GM23338 (cell line): ENCODE data around the gene ANKMY2. TPM values are rescaled to one million over a fixed set of nuclear protein-coding genes. Genes with fewer than 3 reads are reported as not detected.

Experiments used
- ATAC-seq: fragments of 200-7000 bp; cut with Tn5 transposase; 3 replicates; pipeline ENCODE4 v1.9.1; 2020
- DNase-seq: peaks from one replicate; pipeline ENCODE4 v3.0.0-alpha.2; 2015; ENCODE audit warnings: low spot score
- H2AFZ ChIP-seq: fragments of 200-600 bp; sonication (generic); 2 replicates; pipeline ENCODE4 v1.8.0; 2016; ENCODE audit warnings: antibody characterized with exemption, mild to moderate bottlenecking, moderate library complexity
- H3F3A ChIP-seq: fragments of 200-600 bp; sonication (generic); replicated peaks from 2 replicates; pipeline ENCODE4 v1.8.0; 2017; ENCODE audit warnings: antibody characterized with exemption, mixed run types, low read depth
- H3K27ac ChIP-seq: fragments of 200-600 bp; sonication (generic); 2 replicates; pipeline ENCODE4 v1.6.1; 2016; ENCODE audit warnings: low read depth
- H3K27me3 ChIP-seq: fragments of 200-600 bp; sonication (generic); 2 replicates; pipeline ENCODE4 v1.8.0; 2016; ENCODE audit warnings: mild to moderate bottlenecking, mixed run types, moderate library complexity; ENCODE audit not compliant: insufficient read depth
- H3K36me3 ChIP-seq: fragments of 200-600 bp; sonication (generic); 2 replicates; pipeline ENCODE4 v1.8.0; 2016; ENCODE audit warnings: mild to moderate bottlenecking; ENCODE audit not compliant: insufficient read depth
- H3K4me1 ChIP-seq: fragments of 200-600 bp; sonication (generic); 2 replicates; pipeline ENCODE4 v1.8.0; 2016; ENCODE audit warnings: mild to moderate bottlenecking, moderate library complexity; ENCODE audit not compliant: insufficient read depth
- H3K4me2 ChIP-seq: fragments of 200-600 bp; sonication (generic); 2 replicates; pipeline ENCODE4 v1.7.1; 2017; ENCODE audit warnings: mixed run types
- H3K4me3 ChIP-seq: fragments of 200-600 bp; sonication (generic); 2 replicates; pipeline ENCODE4 v1.6.1; 2016; ENCODE audit warnings: mixed run types
- H3K79me2 ChIP-seq: fragments of 200-600 bp; sonication (generic); replicated peaks from 2 replicates; pipeline ENCODE4 v1.8.0; 2017; ENCODE audit warnings: mild to moderate bottlenecking; ENCODE audit not compliant: insufficient read depth
- H3K9me2 ChIP-seq: fragments of 200-600 bp; sonication (generic); 2 replicates; pipeline ENCODE4 v1.8.0; 2017; ENCODE audit not compliant: insufficient read depth
- H4K20me1 ChIP-seq: fragments of 200-600 bp; sonication (generic); replicated peaks from 2 replicates; pipeline ENCODE4 v1.8.0; 2017; ENCODE audit warnings: mild to moderate bottlenecking; ENCODE audit not compliant: insufficient read depth
- H3K27ac Mint-ChIP-seq: 2 replicates; pipeline ENCODE4 v1.8.0; 2020; ENCODE audit warnings: inconsistent platforms, mild to moderate bottlenecking, moderate library complexity, mixed read lengths
- H3K27me3 Mint-ChIP-seq: 3 replicates; pipeline ENCODE4 v1.8.0; 2022; ENCODE audit warnings: low read depth, mild to moderate bottlenecking, moderate library complexity, mixed read lengths, inconsistent platforms; ENCODE audit not compliant: insufficient read depth, poor library complexity
- H3K36me3 Mint-ChIP-seq: 3 replicates; pipeline ENCODE4 v1.8.0; 2021; ENCODE audit warnings: low read depth, mild to moderate bottlenecking, inconsistent platforms, moderate library complexity, mixed read lengths
- H3K4me1 Mint-ChIP-seq: 3 replicates; pipeline ENCODE4 v1.8.0; 2020; ENCODE audit warnings: mild to moderate bottlenecking, inconsistent platforms, mixed read lengths
- H3K4me3 Mint-ChIP-seq: 3 replicates; pipeline ENCODE4 v1.8.0; 2021; ENCODE audit warnings: moderate library complexity, mild to moderate bottlenecking, inconsistent platforms, mixed read lengths
- H3K9me3 Mint-ChIP-seq: 3 replicates; pipeline ENCODE4 v1.8.0; 2020; ENCODE audit warnings: moderate library complexity, mild to moderate bottlenecking, inconsistent platforms, mixed read lengths
- CREB1 ChIP-seq: fragments of 250-450 bp; sonication (Bioruptor Pico); IDR thresholded peaks from 2 replicates; pipeline ENCODE4 v1.5.0; 2020; ENCODE audit warnings: low read depth, mild to moderate bottlenecking, moderate library complexity
- EZH2phosphoT487 ChIP-seq: fragments of 200-600 bp; sonication (generic); IDR thresholded peaks from one replicate; pipeline ENCODE4 v1.8.1; 2018; ENCODE audit warnings: antibody characterized with exemption; ENCODE audit not compliant: unreplicated experiment
- NANOG ChIP-seq: IDR thresholded peaks from 2 replicates; pipeline ENCODE4 v1.6.1; 2016; ENCODE audit warnings: antibody characterized with exemption, borderline replicate concordance
- STAT1 ChIP-seq: IDR thresholded peaks from one replicate; pipeline ENCODE4 v1.6.1; 2016; ENCODE audit warnings: antibody characterized with exemption; ENCODE audit not compliant: unreplicated experiment
- polyA plus RNA-seq: library from polyadenylated mRNA; unstranded; fragments of >200 nt; fragmentation: Nextera tagmentation; extraction: Ambion mirVana; gene quantifications from 2 replicates; pipeline ENCODE4 v1.2.1, GENCODE V29; 2016
- total RNA-seq: library from RNA; depleted of rRNA; stranded (reverse); fragments of >200 nt; shearing (Covaris generic); gene quantifications from 2 replicates; pipeline ENCODE4 v1.2.3, GENCODE V29; 2014
- TF ChIP-seq, protein P1 (sequence below): IDR thresholded peaks from one replicate; pipeline ENCODE4 v1.6.1; 2018; ENCODE audit warnings: antibody characterized with exemption; ENCODE audit not compliant: unreplicated experiment
- TF ChIP-seq, protein P2 (sequence below), 2 experiments: fragments of 200-600 bp in 1 of 2; sonication (generic) in 1 of 2; conservative IDR thresholded peaks; 2 replicates each; pipeline versions ENCODE4 v1.5.1 to v1.6.1; 2016 to 2017; ENCODE audit warnings: antibody characterized with exemption in 2 of 2, low read depth in 2 of 2, mild to moderate bottlenecking in 2 of 2, moderate library complexity in 1 of 2
- TF ChIP-seq, protein P3 (sequence below): fragments of 250-450 bp; sonication (Bioruptor Pico); IDR thresholded peaks from 2 replicates; pipeline ENCODE4 v1.5.0; 2020; ENCODE audit warnings: mild to moderate bottlenecking, moderate library complexity

Gene ANKMY2
- total and polyA plus RNA-seq, 2 experiments from 2014 or later, result 4.4 to 9.5 TPM

DNA sequence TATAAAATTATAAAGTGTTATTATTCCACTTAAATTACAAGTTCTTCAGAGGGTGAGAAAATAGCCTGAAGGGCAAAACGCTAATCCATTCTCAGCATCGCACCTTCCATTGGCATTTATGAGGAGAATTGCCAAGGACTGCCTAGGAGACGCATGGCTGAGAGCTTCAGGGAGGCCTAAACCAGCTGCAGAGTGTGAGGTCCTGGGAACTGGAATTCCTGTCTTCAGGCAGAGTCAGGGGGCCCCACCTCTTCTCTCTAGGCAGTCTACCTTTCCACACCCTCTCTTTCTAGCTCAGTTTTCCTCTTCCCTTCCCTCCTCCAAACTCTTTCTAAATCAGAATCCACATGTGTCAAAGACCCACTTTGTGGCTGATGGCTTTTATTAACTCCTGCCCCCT lies 83.6 kb downstream of the ANKMY2 start (continued):
- TF ChIP-seq, protein P1, sequence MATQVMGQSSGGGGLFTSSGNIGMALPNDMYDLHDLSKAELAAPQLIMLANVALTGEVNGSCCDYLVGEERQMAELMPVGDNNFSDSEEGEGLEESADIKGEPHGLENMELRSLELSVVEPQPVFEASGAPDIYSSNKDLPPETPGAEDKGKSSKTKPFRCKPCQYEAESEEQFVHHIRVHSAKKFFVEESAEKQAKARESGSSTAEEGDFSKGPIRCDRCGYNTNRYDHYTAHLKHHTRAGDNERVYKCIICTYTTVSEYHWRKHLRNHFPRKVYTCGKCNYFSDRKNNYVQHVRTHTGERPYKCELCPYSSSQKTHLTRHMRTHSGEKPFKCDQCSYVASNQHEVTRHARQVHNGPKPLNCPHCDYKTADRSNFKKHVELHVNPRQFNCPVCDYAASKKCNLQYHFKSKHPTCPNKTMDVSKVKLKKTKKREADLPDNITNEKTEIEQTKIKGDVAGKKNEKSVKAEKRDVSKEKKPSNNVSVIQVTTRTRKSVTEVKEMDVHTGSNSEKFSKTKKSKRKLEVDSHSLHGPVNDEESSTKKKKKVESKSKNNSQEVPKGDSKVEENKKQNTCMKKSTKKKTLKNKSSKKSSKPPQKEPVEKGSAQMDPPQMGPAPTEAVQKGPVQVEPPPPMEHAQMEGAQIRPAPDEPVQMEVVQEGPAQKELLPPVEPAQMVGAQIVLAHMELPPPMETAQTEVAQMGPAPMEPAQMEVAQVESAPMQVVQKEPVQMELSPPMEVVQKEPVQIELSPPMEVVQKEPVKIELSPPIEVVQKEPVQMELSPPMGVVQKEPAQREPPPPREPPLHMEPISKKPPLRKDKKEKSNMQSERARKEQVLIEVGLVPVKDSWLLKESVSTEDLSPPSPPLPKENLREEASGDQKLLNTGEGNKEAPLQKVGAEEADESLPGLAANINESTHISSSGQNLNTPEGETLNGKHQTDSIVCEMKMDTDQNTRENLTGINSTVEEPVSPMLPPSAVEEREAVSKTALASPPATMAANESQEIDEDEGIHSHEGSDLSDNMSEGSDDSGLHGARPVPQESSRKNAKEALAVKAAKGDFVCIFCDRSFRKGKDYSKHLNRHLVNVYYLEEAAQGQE, result no peak

DNA sequence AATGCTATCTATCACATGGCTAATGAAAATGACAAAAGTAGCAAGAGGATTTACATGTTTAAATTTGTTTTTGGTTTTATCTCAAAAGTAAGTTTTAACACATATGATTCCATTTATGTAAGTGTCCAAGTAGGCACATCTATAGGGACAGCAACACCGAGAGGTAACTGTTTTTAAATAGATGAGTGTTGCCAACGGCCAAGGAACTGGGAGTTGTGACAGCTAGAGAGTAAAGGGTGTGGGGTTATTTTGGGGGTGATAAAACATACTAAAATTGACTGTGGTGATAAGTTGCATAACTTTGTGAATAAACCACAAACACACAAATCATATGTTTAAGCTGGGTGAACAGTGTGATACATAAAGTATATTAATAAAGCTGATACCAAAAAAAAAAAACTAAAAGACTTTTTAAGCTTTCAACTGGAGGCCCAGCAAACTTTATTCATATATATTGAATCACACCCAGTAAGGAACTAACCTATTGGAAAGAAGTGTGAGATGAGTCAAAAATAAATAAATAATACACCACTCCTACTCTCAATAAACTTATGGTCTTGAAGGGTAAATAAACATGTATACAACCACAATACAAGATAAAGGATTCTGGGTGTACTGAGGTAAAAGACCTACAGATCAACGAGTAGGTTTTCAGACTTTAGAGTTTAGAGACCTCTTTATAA lies 85.9 kb downstream of the ANKMY2 start:
- H3K4me3 Mint-ChIP-seq, result no peak overlapping the region

More for the DNA sequence above, 85.9 kb downstream of the ANKMY2 start:
- H3K9me2 ChIP-seq, result no peaks in the 10 kb centered on the region
- TF ChIP-seq, protein P2, sequence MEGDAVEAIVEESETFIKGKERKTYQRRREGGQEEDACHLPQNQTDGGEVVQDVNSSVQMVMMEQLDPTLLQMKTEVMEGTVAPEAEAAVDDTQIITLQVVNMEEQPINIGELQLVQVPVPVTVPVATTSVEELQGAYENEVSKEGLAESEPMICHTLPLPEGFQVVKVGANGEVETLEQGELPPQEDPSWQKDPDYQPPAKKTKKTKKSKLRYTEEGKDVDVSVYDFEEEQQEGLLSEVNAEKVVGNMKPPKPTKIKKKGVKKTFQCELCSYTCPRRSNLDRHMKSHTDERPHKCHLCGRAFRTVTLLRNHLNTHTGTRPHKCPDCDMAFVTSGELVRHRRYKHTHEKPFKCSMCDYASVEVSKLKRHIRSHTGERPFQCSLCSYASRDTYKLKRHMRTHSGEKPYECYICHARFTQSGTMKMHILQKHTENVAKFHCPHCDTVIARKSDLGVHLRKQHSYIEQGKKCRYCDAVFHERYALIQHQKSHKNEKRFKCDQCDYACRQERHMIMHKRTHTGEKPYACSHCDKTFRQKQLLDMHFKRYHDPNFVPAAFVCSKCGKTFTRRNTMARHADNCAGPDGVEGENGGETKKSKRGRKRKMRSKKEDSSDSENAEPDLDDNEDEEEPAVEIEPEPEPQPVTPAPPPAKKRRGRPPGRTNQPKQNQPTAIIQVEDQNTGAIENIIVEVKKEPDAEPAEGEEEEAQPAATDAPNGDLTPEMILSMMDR (conservative IDR thresholded peaks at IDR 0.05; ENCODE audit: low read depth in 2 of 2), result no peak
- TF ChIP-seq, protein P3, sequence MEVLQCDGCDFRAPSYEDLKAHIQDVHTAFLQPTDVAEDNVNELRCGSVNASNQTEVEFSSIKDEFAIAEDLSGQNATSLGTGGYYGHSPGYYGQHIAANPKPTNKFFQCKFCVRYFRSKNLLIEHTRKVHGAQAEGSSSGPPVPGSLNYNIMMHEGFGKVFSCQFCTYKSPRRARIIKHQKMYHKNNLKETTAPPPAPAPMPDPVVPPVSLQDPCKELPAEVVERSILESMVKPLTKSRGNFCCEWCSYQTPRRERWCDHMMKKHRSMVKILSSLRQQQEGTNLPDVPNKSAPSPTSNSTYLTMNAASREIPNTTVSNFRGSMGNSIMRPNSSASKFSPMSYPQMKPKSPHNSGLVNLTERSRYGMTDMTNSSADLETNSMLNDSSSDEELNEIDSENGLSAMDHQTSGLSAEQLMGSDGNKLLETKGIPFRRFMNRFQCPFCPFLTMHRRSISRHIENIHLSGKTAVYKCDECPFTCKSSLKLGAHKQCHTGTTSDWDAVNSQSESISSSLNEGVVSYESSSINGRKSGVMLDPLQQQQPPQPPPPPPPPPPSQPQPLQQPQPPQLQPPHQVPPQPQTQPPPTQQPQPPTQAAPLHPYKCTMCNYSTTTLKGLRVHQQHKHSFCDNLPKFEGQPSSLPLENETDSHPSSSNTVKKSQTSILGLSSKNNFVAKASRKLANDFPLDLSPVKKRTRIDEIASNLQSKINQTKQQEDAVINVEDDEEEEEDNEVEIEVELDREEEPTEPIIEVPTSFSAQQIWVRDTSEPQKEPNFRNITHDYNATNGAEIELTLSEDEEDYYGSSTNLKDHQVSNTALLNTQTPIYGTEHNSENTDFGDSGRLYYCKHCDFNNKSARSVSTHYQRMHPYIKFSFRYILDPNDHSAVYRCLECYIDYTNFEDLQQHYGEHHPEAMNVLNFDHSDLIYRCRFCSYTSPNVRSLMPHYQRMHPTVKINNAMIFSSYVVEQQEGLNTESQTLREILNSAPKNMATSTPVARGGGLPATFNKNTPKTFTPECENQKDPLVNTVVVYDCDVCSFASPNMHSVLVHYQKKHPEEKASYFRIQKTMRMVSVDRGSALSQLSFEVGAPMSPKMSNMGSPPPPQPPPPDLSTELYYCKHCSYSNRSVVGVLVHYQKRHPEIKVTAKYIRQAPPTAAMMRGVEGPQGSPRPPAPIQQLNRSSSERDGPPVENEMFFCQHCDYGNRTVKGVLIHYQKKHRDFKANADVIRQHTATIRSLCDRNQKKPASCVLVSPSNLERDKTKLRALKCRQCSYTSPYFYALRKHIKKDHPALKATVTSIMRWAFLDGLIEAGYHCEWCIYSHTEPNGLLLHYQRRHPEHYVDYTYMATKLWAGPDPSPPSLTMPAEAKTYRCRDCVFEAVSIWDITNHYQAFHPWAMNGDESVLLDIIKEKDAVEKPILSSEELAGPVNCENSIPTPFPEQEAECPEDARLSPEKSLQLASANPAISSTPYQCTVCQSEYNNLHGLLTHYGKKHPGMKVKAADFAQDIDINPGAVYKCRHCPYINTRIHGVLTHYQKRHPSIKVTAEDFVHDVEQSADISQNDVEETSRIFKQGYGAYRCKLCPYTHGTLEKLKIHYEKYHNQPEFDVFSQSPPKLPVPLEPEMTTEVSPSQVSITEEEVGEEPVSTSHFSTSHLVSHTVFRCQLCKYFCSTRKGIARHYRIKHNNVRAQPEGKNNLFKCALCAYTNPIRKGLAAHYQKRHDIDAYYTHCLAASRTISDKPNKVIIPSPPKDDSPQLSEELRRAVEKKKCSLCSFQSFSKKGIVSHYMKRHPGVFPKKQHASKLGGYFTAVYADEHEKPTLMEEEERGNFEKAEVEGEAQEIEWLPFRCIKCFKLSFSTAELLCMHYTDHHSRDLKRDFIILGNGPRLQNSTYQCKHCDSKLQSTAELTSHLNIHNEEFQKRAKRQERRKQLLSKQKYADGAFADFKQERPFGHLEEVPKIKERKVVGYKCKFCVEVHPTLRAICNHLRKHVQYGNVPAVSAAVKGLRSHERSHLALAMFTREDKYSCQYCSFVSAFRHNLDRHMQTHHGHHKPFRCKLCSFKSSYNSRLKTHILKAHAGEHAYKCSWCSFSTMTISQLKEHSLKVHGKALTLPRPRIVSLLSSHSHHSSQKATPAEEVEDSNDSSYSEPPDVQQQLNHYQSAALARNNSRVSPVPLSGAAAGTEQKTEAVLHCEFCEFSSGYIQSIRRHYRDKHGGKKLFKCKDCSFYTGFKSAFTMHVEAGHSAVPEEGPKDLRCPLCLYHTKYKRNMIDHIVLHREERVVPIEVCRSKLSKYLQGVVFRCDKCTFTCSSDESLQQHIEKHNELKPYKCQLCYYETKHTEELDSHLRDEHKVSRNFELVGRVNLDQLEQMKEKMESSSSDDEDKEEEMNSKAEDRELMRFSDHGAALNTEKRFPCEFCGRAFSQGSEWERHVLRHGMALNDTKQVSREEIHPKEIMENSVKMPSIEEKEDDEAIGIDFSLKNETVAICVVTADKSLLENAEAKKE, result no peak
- no peak for TF ChIP-seq EZH2phosphoT487
- TF ChIP-seq, protein P1, result no peak
- TF ChIP-seq CREB1 (CRISPR knock-in tag), result no peak
- no peak for TF ChIP-seq NANOG
- TF ChIP-seq STAT1, result no peak
- 0 out of 3 replicates have a peak, but pooled peaks cover 4% of the 10 kb centered on the region for H3K4me1 Mint-ChIP-seq
- H3K36me3 ChIP-seq, result no peaks in the 10 kb centered on the region
- DNase-seq, result no peak
- no peaks in the 10 kb centered on the region for H3K27me3 ChIP-seq
- H3K4me1 ChIP-seq, result no peaks in the 10 kb centered on the region
- no peaks in the 10 kb centered on the region for H4K20me1 ChIP-seq
- no peaks in the 10 kb centered on the region for H3K9me3 Mint-ChIP-seq
- H3F3A ChIP-seq, result no peaks in the 10 kb centered on the region
- no peak overlapping the region for H3K27ac ChIP-seq
- H2AFZ ChIP-seq, result no peak overlapping the region
- no peak overlapping the region for H3K4me2 ChIP-seq
- no peak for ATAC-seq
- no peaks in the 10 kb centered on the region for H3K27me3 Mint-ChIP-seq
- no peak overlapping the region for H3K4me3 ChIP-seq
- no peaks in the 10 kb centered on the region for H3K36me3 Mint-ChIP-seq
- no peaks in the 10 kb centered on the region for H3K79me2 ChIP-seq
- H3K27ac Mint-ChIP-seq, result no peak overlapping the region
